Adrenal gland (tissue), 12 donors: Measurements from ENCODE around the gene BEND5. TPM values are rescaled to one million over a fixed set of nuclear protein-coding genes. Genes with fewer than 3 reads are reported as not detected.

Experiments
- DNase-seq, 7 donors: peaks; one replicate each; pipeline ENCODE4 v3.0.0-alpha.2; 2019 to 2020
- H3K27ac ChIP-seq, 5 donors: fragments of 200-600 bp; sonication (generic) in 4 of 5; 1 replicate in 3 of 5; 2 replicates in 2 of 5; pipeline versions ENCODE4 v1.5.1 to v1.8.0; 2016 to 2020; ENCODE audit warnings: mild to moderate bottlenecking in 1 of 5
- H3K27me3 ChIP-seq: fragments of 200-600 bp; 2 replicates; pipeline ENCODE4 v1.8.0; 2021
- H3K36me3 ChIP-seq, 2 donors: fragments of 200-600 bp; replicated peaks in 1 of 2; 1 replicate in 1 of 2; 2 replicates in 1 of 2; pipeline versions ENCODE4 v1.5.1 to v1.8.0; 2018 to 2022
- H3K4me1 ChIP-seq, 2 donors: fragments of 200-600 bp; replicated peaks in 1 of 2; 1 replicate in 1 of 2; 2 replicates in 1 of 2; pipeline versions ENCODE4 v1.5.1 to v1.8.0; 2018 to 2021
- H3K4me3 ChIP-seq, 4 donors: fragments of 200-600 bp; sonication (generic) in 3 of 4; one replicate each; pipeline ENCODE4 v1.5.1; 2016 to 2018
- H3K9me3 ChIP-seq, 3 donors: fragments of 200-600 bp; sonication (generic) in 1 of 3; replicated peaks in 1 of 3; 1 replicate in 2 of 3; 2 replicates in 1 of 3; pipeline versions ENCODE4 v1.5.1 to v1.8.0; 2016 to 2021
- POLR2A ChIP-seq, 2 donors: fragments of 450-650 bp; IDR thresholded peaks; one replicate each; pipeline ENCODE4 v1.6.1; 2017; ENCODE audit warnings: antibody characterized with exemption in 2 of 2, mild to moderate bottlenecking in 2 of 2, moderate library complexity in 1 of 2
- WGBS, 4 donors: extraction: QIAGEN DNeasy Blood & Tissue Kit in 2 of 4; methylation state at CpG; one replicate each; pipeline versions ENCODE4 v1.1.5 to v1.1.7; 2013 to 2017; 5-methylcytosine and 5-hydroxymethylcytosine counted together
- intact Hi-C, 2 donors: fragments of 100-400 bp; cut with DNase I; formaldehyde crosslinking; loops; one replicate each; pipeline versions ENCODE4 v1.14.1 to v1.15.0; 2022 to 2023
- polyA plus RNA-seq, 3 donors: library from polyadenylated mRNA; stranded (reverse); fragments of 200-250 nt in 2 of 3; fragments of 350-450 nt in 1 of 3; fragmentation: Illumina TruSeq in 1 of 3; extraction: RNeasy Lipid Tissue Mini Kit (QIAGEN cat#74804) in 1 of 3; gene quantifications; one replicate each; pipeline ENCODE4 v1.2.3, GENCODE V29; 2013 to 2014
- total RNA-seq, 9 donors: library from RNA; depleted of rRNA in 4 of 9; stranded (reverse); fragments of >200 nt in 4 of 9; fragments of 120-200 nt in 1 of 9; fragmentation: NEBNext Ultra II Directional in 1 of 9; extraction: Animal tissue kit (Norgen Biotek cat#: 25700) in 1 of 9; gene quantifications; one replicate each; pipeline versions ENCODE4 v1.1.0 to v1.2.4, GENCODE V29; 2013 to 2023
- TF ChIP-seq, protein P1 (sequence below), 6 experiments: fragments of 450-650 bp in 4 of 6; fragments of 200-600 bp in 2 of 6; sonication (generic) in 1 of 6; IDR thresholded peaks; 1 replicate in 5 of 6; 2 replicates in 1 of 6; pipeline versions ENCODE4 v1.5.1 to v1.8.0; 2016 to 2021; ENCODE audit warnings: antibody characterized with exemption in 6 of 6, mild to moderate bottlenecking in 2 of 6, moderate library complexity in 1 of 6
- donor health status: healthy with polysubstance abuse.
- donor health status: Bipolar disorder and iron deficiency.
- donor health status: DM: yes; HTN: yes; CAD: no.
- donor health status: DM: no; HTN: no; CAD: no.
- donor health status: DM: no; HTN: no; CAD: no.
- donor health status: DM: yes; HTN: yes; CAD: no.

BEND5 gene
- total and polyA plus RNA-seq, 12 donors = 2.2 to 20.4 (median 8.4) TPM

- no peak for DNase-seq
- Histone ChIP-seq H3K27ac (no peak overlapping the region), H3K4me3 (no peak overlapping the region), H3K9me3 (no peaks in the 10 kb centered on the region), H3K4me1 (no peaks in the 10 kb centered on the region), H3K27me3 (no peaks in the 10 kb centered on the region), H3K36me3 (peaks cover 0 to 8% of the 10 kb centered on the region in 2 donors)
- 75 to 93% (median 78%) methylated on average over 10 of the region's 10 CpGs for WGBS, 4 donors
- no peak for TF ChIP-seq POLR2A (IDR thresholded peaks at IDR 0.05)
- TF ChIP-seq, protein P1, sequence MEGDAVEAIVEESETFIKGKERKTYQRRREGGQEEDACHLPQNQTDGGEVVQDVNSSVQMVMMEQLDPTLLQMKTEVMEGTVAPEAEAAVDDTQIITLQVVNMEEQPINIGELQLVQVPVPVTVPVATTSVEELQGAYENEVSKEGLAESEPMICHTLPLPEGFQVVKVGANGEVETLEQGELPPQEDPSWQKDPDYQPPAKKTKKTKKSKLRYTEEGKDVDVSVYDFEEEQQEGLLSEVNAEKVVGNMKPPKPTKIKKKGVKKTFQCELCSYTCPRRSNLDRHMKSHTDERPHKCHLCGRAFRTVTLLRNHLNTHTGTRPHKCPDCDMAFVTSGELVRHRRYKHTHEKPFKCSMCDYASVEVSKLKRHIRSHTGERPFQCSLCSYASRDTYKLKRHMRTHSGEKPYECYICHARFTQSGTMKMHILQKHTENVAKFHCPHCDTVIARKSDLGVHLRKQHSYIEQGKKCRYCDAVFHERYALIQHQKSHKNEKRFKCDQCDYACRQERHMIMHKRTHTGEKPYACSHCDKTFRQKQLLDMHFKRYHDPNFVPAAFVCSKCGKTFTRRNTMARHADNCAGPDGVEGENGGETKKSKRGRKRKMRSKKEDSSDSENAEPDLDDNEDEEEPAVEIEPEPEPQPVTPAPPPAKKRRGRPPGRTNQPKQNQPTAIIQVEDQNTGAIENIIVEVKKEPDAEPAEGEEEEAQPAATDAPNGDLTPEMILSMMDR (IDR thresholded peaks at IDR 0.05) = no peak
- intact Hi-C loops = no loop called here
Observed at GRCh38 chr1:48730164-48730910, 46.4 kb downstream of the BEND5 start.

DNA sequence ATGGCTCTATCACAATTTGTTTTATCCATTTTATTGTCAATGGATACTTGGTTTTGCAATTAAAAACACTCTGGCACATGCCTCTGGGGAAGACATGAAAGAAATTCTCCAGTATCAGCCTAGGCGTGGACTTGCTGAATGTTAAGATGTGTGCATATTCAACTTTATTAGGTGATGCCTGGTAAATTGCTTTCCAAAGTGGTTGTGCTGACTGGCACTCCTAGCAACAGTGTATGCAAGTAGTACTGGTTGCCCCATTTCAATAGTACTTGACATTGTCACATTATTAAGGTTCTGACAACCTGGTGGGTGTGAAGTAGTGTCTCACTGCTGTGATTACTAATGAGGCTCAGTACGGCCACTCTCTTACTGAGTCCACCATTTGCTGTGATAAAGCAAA is 48.1 kb downstream of the BEND5 start:
- 74 to 96% (median 94%) methylated on average over 2 of the region's 2 CpGs for WGBS, 4 donors
- intact Hi-C loops = no loop called here
- H3K36me3 ChIP-seq = peaks cover 0 to 5% of the 10 kb centered on the region in 2 donors

DNA sequence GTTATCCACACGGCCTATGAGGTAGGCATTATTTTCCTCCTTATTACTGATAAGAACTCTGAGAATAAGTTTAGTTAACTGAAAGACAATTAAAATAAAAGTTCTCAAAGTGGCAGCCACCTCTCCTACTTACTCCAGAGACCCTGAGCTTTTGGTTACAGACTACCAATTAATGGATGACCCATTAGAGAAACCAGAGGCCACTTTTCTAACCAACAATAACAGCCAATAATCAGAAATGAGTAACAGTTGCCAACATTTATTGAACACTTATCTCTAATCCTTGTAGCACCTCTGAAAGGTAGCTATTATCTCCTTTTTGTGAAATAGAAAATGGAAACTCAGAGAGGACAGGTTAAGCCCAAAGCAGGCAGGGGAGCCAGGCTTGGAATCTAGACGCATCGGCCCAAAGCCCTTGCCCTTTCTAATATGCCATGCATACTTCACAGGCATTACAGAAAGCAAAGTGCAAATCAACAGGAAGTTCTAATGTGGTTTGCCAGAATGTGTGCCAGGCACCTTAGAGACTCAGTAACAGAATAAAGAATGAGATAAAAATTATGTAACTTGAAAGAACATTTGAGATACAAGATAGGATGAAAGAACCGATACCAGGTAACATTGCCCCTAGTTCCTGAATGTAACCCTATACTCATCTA is 50.0 kb downstream of the BEND5 start:
- no peaks in the 10 kb centered on the region for H3K9me3 ChIP-seq
- no peak for TF ChIP-seq POLR2A (IDR thresholded peaks at IDR 0.05)
- TF ChIP-seq, protein P1 (IDR thresholded peaks at IDR 0.05) = no peak

More for the DNA sequence above, 48.1 kb downstream of the BEND5 start:
- no peaks in the 10 kb centered on the region for H3K4me1 ChIP-seq
- H3K4me3 ChIP-seq = no peak overlapping the region
- H3K27me3 ChIP-seq = no peaks in the 10 kb centered on the region
- TF ChIP-seq POLR2A (IDR thresholded peaks at IDR 0.05) = no peak
- TF ChIP-seq, protein P1 (IDR thresholded peaks at IDR 0.05) = no peak
- DNase-seq = no peak
- H3K9me3 ChIP-seq = no peaks in the 10 kb centered on the region
- H3K27ac ChIP-seq = no peak overlapping the region

DNA sequence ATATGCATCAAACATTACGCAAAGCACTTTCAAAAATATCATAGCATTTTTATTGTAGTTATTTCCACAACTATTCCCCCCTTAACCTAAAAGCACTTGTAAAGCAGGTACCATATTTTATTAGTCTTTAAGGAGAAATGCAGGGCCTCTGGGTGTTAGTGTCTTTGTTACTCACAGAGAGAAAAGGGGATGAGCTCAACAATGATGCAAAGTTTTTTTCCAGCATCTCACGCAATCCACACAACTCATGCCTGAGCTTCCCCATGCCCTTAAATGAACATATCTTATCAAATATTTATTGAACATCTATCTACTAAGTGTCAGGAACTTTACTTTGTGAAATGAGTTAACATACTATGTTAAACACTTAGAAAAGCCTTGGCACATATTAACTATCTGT is 50.6 kb downstream of the BEND5 start:
- Histone ChIP-seq H3K4me3 (no peak overlapping the region), H3K27me3 (no peaks in the 10 kb centered on the region), H3K27ac (no peak overlapping the region), H3K4me1 (peaks cover 3% of the 10 kb centered on the region in 2 donors), H3K9me3 (no peaks in the 10 kb centered on the region), H3K36me3 (peaks cover 0 to 5% of the 10 kb centered on the region in 2 donors)
- intact Hi-C loops = no loop called here
- WGBS, 4 donors = 96 to 100% (median 98%) methylated on average over 2 of the region's 2 CpGs
- TF ChIP-seq, protein P1 (IDR thresholded peaks at IDR 0.05) = no peak
- no peak for TF ChIP-seq POLR2A (IDR thresholded peaks at IDR 0.05)
- no peak for DNase-seq

More for the DNA sequence above, 50.0 kb downstream of the BEND5 start:
- no peak for DNase-seq
- no peak overlapping the region for H3K4me3 ChIP-seq
- WGBS, 4 donors = 89 to 91% (median 90%) methylated on average over 4 of the region's 4 CpGs
- no peaks in the 10 kb centered on the region for H3K4me1 ChIP-seq
- no peak overlapping the region for H3K27ac ChIP-seq
- intact Hi-C loops = no loop called here
- no peaks in the 10 kb centered on the region for H3K27me3 ChIP-seq
- peaks cover 0 to 5% of the 10 kb centered on the region in 2 donors for H3K36me3 ChIP-seq
